Activated naive CD4-positive, alpha-beta T cell treated with anti-CD3 and anti-CD28 coated beads, Interleukin-2, amount 50 U/mL, for 72 hours (primary cell): ENCODE results near the gene CNTNAP2. TPM values are rescaled to one million over a fixed set of nuclear protein-coding genes. Genes with fewer than 3 reads are reported as not detected.
"Not testable (repeated sequence)": the region's sequence is repeated elsewhere in the genome, so short reads cannot be mapped to it uniquely, and the experiment has no call there.

ENCODE experiments used
- ATAC-seq, 2 donors: fragments of 150-1000 bp; cut with Tn5 transposase; 2 replicates each; pipeline ENCODE4 v1.10.0; 2021; ENCODE audit warnings: mild to moderate bottlenecking in 2 of 2, moderate library complexity in 2 of 2
- DNase-seq, 2 donors: peaks; one replicate each; pipeline ENCODE4 v3.0.0; 2021 to 2022; ENCODE audit warnings: low spot score in 2 of 2
- H3K27ac Mint-ChIP-seq, 2 donors: one replicate each; pipeline ENCODE4 v1.8.0; 2022; ENCODE audit warnings: mild to moderate bottlenecking in 2 of 2, mixed read lengths in 2 of 2
- H3K36me3 Mint-ChIP-seq, 2 donors: one replicate each; pipeline ENCODE4 v1.8.0; 2022; ENCODE audit warnings: mixed read lengths in 2 of 2
- H3K9me3 Mint-ChIP-seq, 2 donors: one replicate each; pipeline ENCODE4 v1.8.0; 2022; ENCODE audit warnings: mixed read lengths in 2 of 2
- total RNA-seq, 2 donors: library from RNA; stranded (reverse); gene quantifications; one replicate each; pipeline ENCODE4 v1.2.3, GENCODE V29; 2022

Gene CNTNAP2
- total RNA-seq, 2 donors from 2014 or later, result not detected

- DNase-seq, result no peak
- H3K9me3 Mint-ChIP-seq, result peaks cover 5 to 8% of the 10 kb centered on the region in 2 donors
- H3K27ac Mint-ChIP-seq, result no peak overlapping the region
- ATAC-seq, result no peak
- H3K36me3 Mint-ChIP-seq, result no peaks in the 10 kb centered on the region
Measured at GRCh38 chr7:146129296-146129695, 12.7 kb downstream of the CNTNAP2 start.

- DNase-seq, result no peak
- H3K36me3 Mint-ChIP-seq, result no peaks in the 10 kb centered on the region
- ATAC-seq, result no peak
- H3K27ac Mint-ChIP-seq, result no peak overlapping the region
- peaks cover 5 to 8% of the 10 kb centered on the region in 2 donors for H3K9me3 Mint-ChIP-seq
Measured at GRCh38 chr7:146129997-146130396, 13.4 kb downstream of the CNTNAP2 start.

GRCh38 chr7:146131701-146132100, 15.1 kb downstream of the CNTNAP2 start:
- ATAC-seq, result no peak
- no peak for DNase-seq
- H3K27ac Mint-ChIP-seq, result no peak overlapping the region
- H3K9me3 Mint-ChIP-seq, result peaks cover 5 to 8% of the 10 kb centered on the region in 2 donors
- no peaks in the 10 kb centered on the region for H3K36me3 Mint-ChIP-seq

- no peak overlapping the region for H3K27ac Mint-ChIP-seq
- no peaks in the 10 kb centered on the region for H3K36me3 Mint-ChIP-seq
- DNase-seq (no peak), ATAC-seq (no peak)
- peaks cover 0 to 7% of the 10 kb centered on the region in 2 donors for H3K9me3 Mint-ChIP-seq
Measured at GRCh38 chr7:146136357-146136875, 19.8 kb downstream of the CNTNAP2 start.

GRCh38 chr7:146138926-146139325, 22.3 kb downstream of the CNTNAP2 start:
- Mint-ChIP-seq H3K9me3 (peaks cover 0 to 3% of the 10 kb centered on the region in 2 donors), H3K36me3 (no peaks in the 10 kb centered on the region), H3K27ac (no peak overlapping the region)
- DNase-seq, result no peak
- ATAC-seq, result no peak

- H3K9me3 Mint-ChIP-seq, result peaks cover 0 to 14% of the 10 kb centered on the region in 2 donors
- ATAC-seq (no peak), DNase-seq (no peak)
- H3K27ac Mint-ChIP-seq, result no peak overlapping the region
- H3K36me3 Mint-ChIP-seq, result no peaks in the 10 kb centered on the region
Measured at GRCh38 chr7:146146831-146147486, 30.4 kb downstream of the CNTNAP2 start.

GRCh38 chr7:146150153-146150552, 33.6 kb downstream of the CNTNAP2 start:
- no peak overlapping the region for H3K27ac Mint-ChIP-seq
- H3K36me3 Mint-ChIP-seq, result no peaks in the 10 kb centered on the region
- DNase-seq (no peak), ATAC-seq (no peak)
- peaks cover 0 to 5% of the 10 kb centered on the region in 2 donors for H3K9me3 Mint-ChIP-seq

GRCh38 chr7:146172112-146172511, 55.5 kb downstream of the CNTNAP2 start:
- ATAC-seq (no peak), DNase-seq (no peak)
- H3K27ac Mint-ChIP-seq, result no peak overlapping the region
- no peaks in the 10 kb centered on the region for H3K36me3 Mint-ChIP-seq
- peaks cover 15 to 23% of the 10 kb centered on the region in 2 donors for H3K9me3 Mint-ChIP-seq

GRCh38 chr7:146175716-146176115, 59.1 kb downstream of the CNTNAP2 start:
- peaks cover 8 to 9% of the 10 kb centered on the region in 2 donors for H3K9me3 Mint-ChIP-seq
- no peak for DNase-seq
- no peak overlapping the region for H3K27ac Mint-ChIP-seq
- H3K36me3 Mint-ChIP-seq, result no peaks in the 10 kb centered on the region
- no peak for ATAC-seq

GRCh38 chr7:146176860-146177259, 60.3 kb downstream of the CNTNAP2 start:
- Mint-ChIP-seq H3K36me3 (no peaks in the 10 kb centered on the region), H3K27ac (no peak overlapping the region)
- no peak for DNase-seq

GRCh38 chr7:146177301-146177700, 60.7 kb downstream of the CNTNAP2 start:
- DNase-seq (no peak), ATAC-seq (no peak)
- Mint-ChIP-seq H3K27ac (no peak overlapping the region), H3K9me3 (peaks cover 8 to 9% of the 10 kb centered on the region in 2 donors), H3K36me3 (no peaks in the 10 kb centered on the region)

More at GRCh38 chr7:146176860-146177259, 60.3 kb downstream of the CNTNAP2 start:
- peaks cover 8 to 9% of the 10 kb centered on the region in 2 donors for H3K9me3 Mint-ChIP-seq
- no peak for ATAC-seq

GRCh38 chr7:146185844-146186243, 69.2 kb downstream of the CNTNAP2 start:
- Mint-ChIP-seq H3K27ac (no peak overlapping the region), H3K36me3 (peaks cover under 1% of the 10 kb centered on the region in 2 donors), H3K9me3 (peaks cover under 1 to 9% of the 10 kb centered on the region in 2 donors)
- ATAC-seq, result no peak
- no peak for DNase-seq

- peaks cover 20 to 21% of the 10 kb centered on the region in 2 donors for H3K9me3 Mint-ChIP-seq
- not testable (repeated sequence) for ATAC-seq, DNase-seq, H3K27ac Mint-ChIP-seq
- H3K36me3 Mint-ChIP-seq, result peaks cover 5 to 11% of the 10 kb centered on the region in 2 donors
Measured at GRCh38 chr7:146191428-146191827, 74.8 kb downstream of the CNTNAP2 start.

- no peak for DNase-seq
- Mint-ChIP-seq H3K27ac (no peak overlapping the region), H3K36me3 (no peaks in the 10 kb centered on the region), H3K9me3 (peaks cover 5 to 13% of the 10 kb centered on the region in 2 donors)
- no peak for ATAC-seq
Measured at GRCh38 chr7:146201945-146202344, 85.3 kb downstream of the CNTNAP2 start.

GRCh38 chr7:146206270-146206669, 89.7 kb downstream of the CNTNAP2 start:
- DNase-seq (no peak), ATAC-seq (no peak)
- Mint-ChIP-seq H3K27ac (no peak overlapping the region), H3K9me3 (peaks cover 0 to under 1% of the 10 kb centered on the region in 2 donors), H3K36me3 (no peaks in the 10 kb centered on the region)

GRCh38 chr7:146208492-146208891, 91.9 kb downstream of the CNTNAP2 start:
- Mint-ChIP-seq H3K27ac (no peak overlapping the region), H3K36me3 (no peaks in the 10 kb centered on the region), H3K9me3 (no peaks in the 10 kb centered on the region)
- DNase-seq (no peak), ATAC-seq (no peak)

GRCh38 chr7:146214842-146215241, 98.2 kb downstream of the CNTNAP2 start:
- H3K27ac Mint-ChIP-seq, result peak overlapping the region in 1 of 2 donors; percentile 36
- H3K9me3 Mint-ChIP-seq, result peaks cover 0 to 5% of the 10 kb centered on the region in 2 donors
- DNase-seq, result no peak
- ATAC-seq, result no peak
- no peaks in the 10 kb centered on the region for H3K36me3 Mint-ChIP-seq
